Erythroblast (primary cell): ENCODE measurements around the gene EIF4G2.

ENCODE experiments used
- DNase-seq, 2 experiments: peaks; one replicate each; lab custom pipeline; 2025; lab: John Stamatoyannopoulos, UW
- GATA1 ChIP-seq: IDR thresholded peaks from 2 replicates; pipeline ENCODE4 v1.6.1; 2011; ENCODE audit warnings: low read depth, mild to moderate bottlenecking, control low read depth, low read length, moderate library complexity
- POLR2A ChIP-seq: IDR thresholded peaks from 2 replicates; pipeline ENCODE4 v1.6.1; 2011; ENCODE audit warnings: mild to moderate bottlenecking, low read length

EIF4G2 gene

DNA sequence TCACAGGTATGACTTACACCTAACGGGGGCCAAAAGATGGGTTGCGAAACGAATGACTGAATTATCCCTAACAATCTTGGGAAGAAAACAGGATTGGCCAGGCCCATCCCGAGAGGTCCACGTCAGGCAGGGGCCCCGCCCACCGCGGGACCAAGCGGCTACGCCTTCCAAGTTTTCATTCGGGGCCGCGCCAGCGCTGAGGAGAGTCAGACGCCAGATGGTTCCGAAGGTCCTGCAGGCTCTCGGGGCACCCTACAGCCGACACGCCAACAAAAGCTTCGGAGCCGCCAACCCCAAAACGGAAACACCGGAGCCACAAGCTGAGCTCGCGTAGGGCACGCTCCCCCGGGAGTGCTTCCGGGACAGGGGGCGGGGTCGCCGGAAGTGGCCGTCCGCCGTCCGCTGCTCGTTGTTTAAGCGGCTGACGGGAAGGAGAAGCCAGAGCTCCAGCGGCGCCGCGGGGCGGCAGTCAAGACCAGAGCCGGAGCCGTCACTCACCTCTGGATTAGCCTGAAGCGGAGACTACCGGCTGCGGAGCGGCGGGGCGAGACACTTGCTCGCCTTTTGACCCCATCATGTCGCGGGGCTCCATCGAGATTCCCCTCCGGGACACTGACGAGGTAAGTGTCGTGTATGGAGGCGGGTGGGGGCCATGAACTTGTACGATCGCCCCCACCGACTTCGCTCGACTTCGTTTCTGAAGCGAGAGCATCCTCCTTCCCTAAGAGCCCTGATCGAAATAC is 57.7 kb downstream of the EIF4G2 start, which contains the start of gene CTR9:
Gene CTR9 (plus strand): TSS at position 409 of the 743 bp plus-strand sequence. CDS start 167 bp downstream, at position 576.
- TF ChIP-seq GATA1 (no peak), POLR2A (peak; percentile 94)
- DNase-seq, result peak; percentile 94

DNA sequence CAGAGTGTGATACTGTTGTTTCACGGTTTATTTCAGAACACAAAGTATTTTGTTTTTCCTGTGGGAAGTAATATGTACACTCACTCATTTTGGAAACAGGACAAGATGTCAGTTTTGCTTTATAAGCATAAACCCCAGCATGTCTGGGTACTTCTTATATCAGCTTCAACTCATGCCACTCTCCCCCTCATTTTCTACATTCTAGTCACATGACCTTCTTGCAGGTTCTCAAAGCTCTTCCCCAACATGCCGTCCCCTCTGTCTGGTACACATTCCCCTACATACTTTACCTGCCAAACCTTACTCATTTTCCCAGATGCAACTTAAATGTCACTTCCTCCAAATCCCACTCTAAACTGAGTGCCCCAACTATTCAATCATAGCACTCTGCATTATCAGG is 59.2 kb downstream of the EIF4G2 start:
- DNase-seq, result no peak
- TF ChIP-seq GATA1 (no peak), POLR2A (no peak)

DNA sequence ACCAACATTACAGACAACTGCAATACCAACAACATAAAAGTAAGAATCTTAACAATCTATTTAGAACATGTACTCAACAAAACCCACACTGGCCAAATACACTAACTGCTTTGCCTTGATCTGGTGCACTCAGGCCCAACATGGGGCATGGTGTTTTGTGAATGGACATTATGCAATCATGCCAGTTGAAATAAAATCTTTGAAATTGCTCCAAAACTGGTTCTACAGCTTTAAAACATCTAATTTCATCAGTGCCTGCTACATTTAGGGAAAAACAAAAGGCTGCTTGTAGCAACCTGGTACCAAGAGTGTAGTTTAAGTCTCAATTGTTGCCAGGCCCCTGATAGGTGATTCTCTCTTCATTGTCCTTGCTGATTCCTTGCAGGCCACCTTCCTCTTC is 61.0 kb downstream of the EIF4G2 start:
- DNase-seq, result no peak
- TF ChIP-seq GATA1 (no peak), POLR2A (no peak)
